Psoas muscle (tissue), 8 donors: ENCODE data around the gene SCNN1A. TPM values are rescaled to one million over a fixed set of nuclear protein-coding genes. Genes with fewer than 3 reads are reported as not detected.

Source experiments
- ATAC-seq, 4 donors: fragments of 200-7000 bp; cut with Tn5 transposase; one replicate each; pipeline ENCODE4 v1.9.1; 2020; ENCODE audit warnings: moderate library complexity in 3 of 4, mild to moderate bottlenecking in 2 of 4
- DNase-seq, 2 donors: peaks; one replicate each; pipeline ENCODE4 v3.0.0-alpha.2; 2020
- H3K27ac ChIP-seq: fragments of 200-600 bp; one replicate; pipeline ENCODE4 v1.8.0; 2022
- H3K27me3 ChIP-seq, 3 donors: fragments of 200-600 bp in 1 of 3; one replicate each; pipeline versions ENCODE4 v1.6.1 to v1.8.0; 2013 to 2022; ENCODE audit warnings: low read length in 2 of 3, mild to moderate bottlenecking in 2 of 3, moderate library complexity in 1 of 3; ENCODE audit not compliant: insufficient read depth in 3 of 3
- H3K36me3 ChIP-seq, 2 donors: fragments of 200-600 bp in 1 of 2; one replicate each; pipeline versions ENCODE4 v1.6.1 to v1.8.0; 2013 to 2022; ENCODE audit warnings: low read depth in 1 of 2, mild to moderate bottlenecking in 1 of 2, moderate library complexity in 1 of 2; ENCODE audit not compliant: insufficient read depth in 1 of 2
- H3K4me1 ChIP-seq: fragments of 200-600 bp; one replicate; pipeline ENCODE4 v1.8.0; 2022
- H3K4me3 ChIP-seq: fragments of 200-600 bp; one replicate; pipeline ENCODE4 v1.8.0; 2022; ENCODE audit warnings: mild to moderate bottlenecking
- H3K9me3 ChIP-seq: fragments of 200-600 bp; one replicate; pipeline ENCODE4 v1.8.0; 2022
- WGBS, 3 donors: extraction: QIAGEN DNeasy Blood & Tissue Kit; methylation state at CpG; one replicate each; pipeline versions ENCODE4 v1.1.6 to v1.1.7; 2013; 5-methylcytosine and 5-hydroxymethylcytosine counted together
- intact Hi-C, 2 donors: fragments of 100-400 bp; cut with DNase I; formaldehyde crosslinking; loops; one replicate each; pipeline versions ENCODE4 v1.11.0 to v1.14.2; 2022
- polyA plus RNA-seq, 3 donors: library from polyadenylated mRNA; stranded (reverse); fragments of 200-250 nt; gene quantifications; one replicate each; pipeline ENCODE4 v1.2.3, GENCODE V29; 2013
- total RNA-seq, 4 donors: library from RNA; stranded (reverse); fragmentation: NEBNext Ultra II Directional in 2 of 4; extraction: Animal tissue kit (Norgen Biotek cat#: 25700) in 2 of 4; gene quantifications; one replicate each; pipeline versions ENCODE4 v1.2.1 to v1.2.4, GENCODE V29; 2021 to 2023
- TF ChIP-seq, protein P1 (sequence below): fragments of 200-600 bp; IDR thresholded peaks from one replicate; pipeline ENCODE4 v1.8.0; 2022; ENCODE audit warnings: antibody characterized with exemption
- donor health status: healthy with polysubstance abuse.
- donor health status: DM: no; HTN: no; CAD: no; lungs with moderate emphysema.
- donor health status: Bipolar disorder and iron deficiency.
- donor health status: healthy.
- donor health status: DM: yes; HTN: yes; CAD: no.
- donor health status: DM: no; HTN: no; CAD: no.
- donor health status: DM: no; HTN: no; CAD: no.
- donor health status: DM: yes; HTN: yes; CAD: no.

SCNN1A gene
- total and polyA plus RNA-seq, 7 donors, result 0.03 to 0.57 (median 0.39) TPM

DNA sequence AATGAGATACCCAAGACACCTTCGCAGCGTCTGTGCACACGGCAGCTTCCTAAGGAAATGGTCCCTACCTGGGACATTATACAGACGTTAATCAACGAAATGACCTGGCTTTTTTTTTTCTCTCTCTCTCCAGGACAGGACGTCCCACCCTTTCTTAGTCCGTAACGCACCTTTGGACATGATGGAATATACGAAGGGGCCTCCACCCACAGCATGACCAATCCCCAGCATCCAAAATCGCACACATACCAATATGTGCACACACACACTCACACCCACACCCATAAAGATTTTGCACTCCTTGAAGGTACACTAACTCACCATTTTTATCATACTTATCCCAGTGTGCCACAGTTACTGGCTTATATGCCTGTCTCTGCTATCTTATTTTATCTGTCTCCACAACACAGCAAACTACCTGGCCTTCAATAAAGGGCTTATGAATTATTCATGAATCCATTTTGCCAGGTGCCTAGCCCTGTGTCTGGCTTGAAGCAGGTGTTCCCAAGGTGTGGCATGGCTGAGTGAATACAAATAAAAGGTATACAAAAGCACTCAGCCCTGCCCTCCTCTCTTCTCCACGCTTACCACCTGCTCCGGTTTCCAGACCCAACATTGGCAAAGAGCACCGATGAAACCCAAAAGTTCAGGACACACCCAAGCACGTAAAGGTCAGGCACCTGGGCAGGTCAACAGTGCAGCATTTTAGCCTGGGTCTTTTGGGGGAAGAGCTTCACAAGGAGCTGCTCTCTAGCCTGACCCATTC lies 2.2 kb downstream of the SCNN1A start:
- Histone ChIP-seq H3K9me3 (no peaks in the 10 kb centered on the region), H3K4me1 (peaks cover 28% of the 10 kb centered on the region), H3K27me3 (no peaks in the 10 kb centered on the region), H3K27ac (peak overlapping the region; percentile 53), H3K36me3 (no peaks in the 10 kb centered on the region), H3K4me3 (no peak overlapping the region)
- intact Hi-C loops, result no loop called here
- ATAC-seq (no peak), DNase-seq (no peak)
- TF ChIP-seq, protein P1, sequence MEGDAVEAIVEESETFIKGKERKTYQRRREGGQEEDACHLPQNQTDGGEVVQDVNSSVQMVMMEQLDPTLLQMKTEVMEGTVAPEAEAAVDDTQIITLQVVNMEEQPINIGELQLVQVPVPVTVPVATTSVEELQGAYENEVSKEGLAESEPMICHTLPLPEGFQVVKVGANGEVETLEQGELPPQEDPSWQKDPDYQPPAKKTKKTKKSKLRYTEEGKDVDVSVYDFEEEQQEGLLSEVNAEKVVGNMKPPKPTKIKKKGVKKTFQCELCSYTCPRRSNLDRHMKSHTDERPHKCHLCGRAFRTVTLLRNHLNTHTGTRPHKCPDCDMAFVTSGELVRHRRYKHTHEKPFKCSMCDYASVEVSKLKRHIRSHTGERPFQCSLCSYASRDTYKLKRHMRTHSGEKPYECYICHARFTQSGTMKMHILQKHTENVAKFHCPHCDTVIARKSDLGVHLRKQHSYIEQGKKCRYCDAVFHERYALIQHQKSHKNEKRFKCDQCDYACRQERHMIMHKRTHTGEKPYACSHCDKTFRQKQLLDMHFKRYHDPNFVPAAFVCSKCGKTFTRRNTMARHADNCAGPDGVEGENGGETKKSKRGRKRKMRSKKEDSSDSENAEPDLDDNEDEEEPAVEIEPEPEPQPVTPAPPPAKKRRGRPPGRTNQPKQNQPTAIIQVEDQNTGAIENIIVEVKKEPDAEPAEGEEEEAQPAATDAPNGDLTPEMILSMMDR, result no peak
- WGBS, 3 donors, result 78 to 85% (median 79%) methylated on average over 14 of the region's 14 CpGs

DNA sequence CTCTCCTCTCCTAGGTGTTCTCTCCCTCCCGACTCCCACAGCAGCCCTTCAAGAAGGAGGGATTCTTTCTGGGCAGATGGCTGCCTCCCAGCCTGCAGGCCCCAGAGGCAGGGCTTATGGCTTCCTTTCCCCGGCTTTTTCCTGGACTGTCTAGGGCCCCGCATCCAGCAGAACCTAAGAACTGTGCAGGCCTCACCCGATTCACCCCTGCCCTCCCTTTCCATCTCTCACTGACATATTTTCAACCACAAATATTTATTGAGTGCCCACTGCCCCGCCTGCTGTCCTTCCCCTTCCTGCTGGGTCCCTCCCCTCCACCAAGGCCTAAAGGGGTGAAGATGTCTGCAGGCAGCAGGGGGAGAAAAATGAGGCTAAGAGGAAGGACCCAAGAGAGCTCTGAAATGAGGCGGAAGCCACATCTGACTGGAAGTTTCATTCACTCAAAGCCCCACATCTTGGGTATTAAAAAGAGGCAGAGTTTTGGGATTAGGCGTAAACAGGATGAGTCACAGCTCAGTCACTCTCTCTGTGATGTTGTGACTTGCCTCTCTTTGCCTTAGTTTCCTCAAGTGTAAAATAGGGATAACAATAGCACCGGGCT lies 2.9 kb downstream of the SCNN1A start:
- TF ChIP-seq, protein P1, result no peak
- Histone ChIP-seq H3K4me1 (peaks cover 28% of the 10 kb centered on the region), H3K27ac (peak overlapping the region; percentile 53), H3K36me3 (no peaks in the 10 kb centered on the region), H3K4me3 (no peak overlapping the region), H3K27me3 (no peaks in the 10 kb centered on the region), H3K9me3 (no peaks in the 10 kb centered on the region)
- DNase-seq (peak in 1 of 2 donors; percentile 47), ATAC-seq (no peak)
- intact Hi-C loops, result no loop called here
- 60 to 66% (median 65%) methylated on average over 8 of the region's 8 CpGs for WGBS, 3 donors

DNA sequence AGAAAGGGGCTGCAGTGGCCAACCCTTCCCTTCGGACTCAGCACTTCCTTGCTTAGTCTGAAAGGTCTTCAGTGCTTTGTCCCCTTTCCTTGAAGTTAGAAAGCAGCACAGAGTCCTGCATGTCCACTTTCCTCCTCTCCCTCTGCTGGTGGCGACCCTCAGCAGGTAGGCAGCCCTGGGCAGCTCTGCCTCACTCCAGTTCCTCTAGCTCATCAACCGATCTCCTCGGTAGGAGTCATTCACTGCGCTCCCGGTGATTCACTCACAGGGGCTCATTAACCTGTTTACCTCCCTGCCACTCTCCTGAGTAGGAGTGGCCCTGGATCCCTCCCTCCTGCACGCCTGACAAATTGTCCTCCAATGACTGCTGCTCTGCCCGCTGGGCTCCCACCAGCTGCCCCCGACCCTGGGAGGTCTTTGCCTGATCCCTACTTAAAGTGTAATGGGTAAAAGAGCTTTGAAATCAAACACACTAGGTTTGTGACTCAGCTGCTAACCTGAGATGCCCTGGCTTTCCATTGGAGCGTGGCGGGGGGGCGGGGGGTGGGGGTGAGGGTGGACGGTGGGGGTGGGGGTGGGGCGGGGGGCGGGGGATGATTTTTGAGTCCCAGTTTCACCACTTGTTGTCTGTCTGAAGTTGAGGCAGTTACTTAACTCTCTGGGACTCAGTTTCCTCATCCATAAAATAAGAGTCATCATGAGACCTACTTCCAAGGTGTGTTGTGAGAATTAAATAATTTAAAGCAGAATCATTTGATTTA lies 4.2 kb downstream of the SCNN1A start:
- no peaks in the 10 kb centered on the region for H3K9me3 ChIP-seq
- no peaks in the 10 kb centered on the region for H3K36me3 ChIP-seq
- DNase-seq (peak in 1 of 2 donors; percentile 27), ATAC-seq (peak in 2 of 4 donors; percentile 29 to 36)
- no peaks in the 10 kb centered on the region for H3K27me3 ChIP-seq
- peaks cover 15% of the 10 kb centered on the region for H3K4me1 ChIP-seq
- H3K27ac ChIP-seq, result no peak overlapping the region
- 61 to 65% (median 63%) methylated on average over 14 to 15 of the region's 15 CpGs for WGBS, 3 donors
- intact Hi-C loops, result no loop called here
- TF ChIP-seq, protein P1, result no peak
- no peak overlapping the region for H3K4me3 ChIP-seq

GRCh38 chr12:6370576-6370935 lies 4.8 kb downstream of the SCNN1A start:
- no peak overlapping the region for H3K27ac ChIP-seq
- TF ChIP-seq, protein P1, result no peak
- peaks cover 13% of the 10 kb centered on the region for H3K4me1 ChIP-seq
- no peaks in the 10 kb centered on the region for H3K9me3 ChIP-seq
- H3K27me3 ChIP-seq, result no peaks in the 10 kb centered on the region
- H3K4me3 ChIP-seq, result no peak overlapping the region
- WGBS, 3 donors, result 71 to 96% (median 91%) methylated on average over 4 of the region's 4 CpGs
- ATAC-seq (no peak), DNase-seq (no peak)
- intact Hi-C loops, result no loop called here
- no peaks in the 10 kb centered on the region for H3K36me3 ChIP-seq
